ENCODE data around the gene RNFT2.

Gene RNFT2

GRCh38 chr12:116855744-116856470, 117.8 kb downstream of the RNFT2 start:
- no peaks in the 10 kb centered on the region for H3K4me1 ChIP-seq (ENCODE audit: control insufficient read depth, insufficient read depth, low read length)
- no peak for DNase-seq (ENCODE audit: low read depth, low spot score)
- no peaks in the 10 kb centered on the region; the same call in 1 of the 2 replicates for H3K36me3 ChIP-seq (ENCODE audit: control insufficient read depth, insufficient read depth, low read length)
- no peak overlapping the region for H3K27ac ChIP-seq (ENCODE audit: low read length)
- no peak overlapping the region for H3K4me3 ChIP-seq (ENCODE audit: low read length)
- no CpG with 5 or more reads among the region's 16 CpGs for WGBS (ENCODE audit: insufficient coverage, insufficient read length)
- H3K9me3 ChIP-seq (ENCODE audit: control insufficient read depth, insufficient read depth, low read length) = no peaks in the 10 kb centered on the region
- H3K27me3 ChIP-seq (ENCODE audit: control insufficient read depth, insufficient read depth, low read length) = no peaks in the 10 kb centered on the region

GRCh38 chr12:116856729-116857128, 118.6 kb downstream of the RNFT2 start:
- no peaks in the 10 kb centered on the region for H3K9me3 ChIP-seq (ENCODE audit: control insufficient read depth, insufficient read depth, low read length)
- no peak for DNase-seq (ENCODE audit: low read depth, low spot score)
- no peaks in the 10 kb centered on the region for H3K4me1 ChIP-seq (ENCODE audit: control insufficient read depth, insufficient read depth, low read length)
- WGBS (ENCODE audit: insufficient coverage, insufficient read length) = no CpG with 5 or more reads among the region's 11 CpGs
- no peaks in the 10 kb centered on the region; the same call in 1 of the 2 replicates for H3K36me3 ChIP-seq (ENCODE audit: control insufficient read depth, insufficient read depth, low read length)
- no peak overlapping the region for H3K4me3 ChIP-seq (ENCODE audit: low read length)
- H3K27ac ChIP-seq (ENCODE audit: low read length) = no peak overlapping the region
- no peaks in the 10 kb centered on the region for H3K27me3 ChIP-seq (ENCODE audit: control insufficient read depth, insufficient read depth, low read length)

- no peaks in the 10 kb centered on the region for H3K4me1 ChIP-seq (ENCODE audit: control insufficient read depth, insufficient read depth, low read length)
- H3K4me3 ChIP-seq (ENCODE audit: low read length) = no peak overlapping the region
- WGBS (ENCODE audit: insufficient coverage, insufficient read length) = no CpG with 5 or more reads among the region's 5 CpGs
Observed at GRCh38 chr12:116859079-116859478, 121.0 kb downstream of the RNFT2 start.

GRCh38 chr12:116860263-116860662, 122.1 kb downstream of the RNFT2 start:
- no peaks in the 10 kb centered on the region for H3K27me3 ChIP-seq (ENCODE audit: control insufficient read depth, insufficient read depth, low read length)
- no peak for DNase-seq (ENCODE audit: low read depth, low spot score)
- WGBS (ENCODE audit: insufficient coverage, insufficient read length) = no CpG with 5 or more reads among the region's 3 CpGs
- no peaks in the 10 kb centered on the region for H3K9me3 ChIP-seq (ENCODE audit: control insufficient read depth, insufficient read depth, low read length)
- H3K4me3 ChIP-seq (ENCODE audit: low read length) = no peak overlapping the region
- H3K36me3 ChIP-seq (ENCODE audit: control insufficient read depth, insufficient read depth, low read length) = no peaks in the 10 kb centered on the region; the same call in 1 of the 2 replicates
- no peaks in the 10 kb centered on the region for H3K4me1 ChIP-seq (ENCODE audit: control insufficient read depth, insufficient read depth, low read length)
- no peak overlapping the region for H3K27ac ChIP-seq (ENCODE audit: low read length)

More at GRCh38 chr12:116859079-116859478, 121.0 kb downstream of the RNFT2 start:
- Histone ChIP-seq H3K9me3 (ENCODE audit: control insufficient read depth, insufficient read depth, low read length) (no peaks in the 10 kb centered on the region), H3K27me3 (ENCODE audit: control insufficient read depth, insufficient read depth, low read length) (no peaks in the 10 kb centered on the region), H3K36me3 (ENCODE audit: control insufficient read depth, insufficient read depth, low read length) (no peaks in the 10 kb centered on the region; the same call in 1 of the 2 replicates), H3K27ac (ENCODE audit: low read length) (no peak overlapping the region)
- DNase-seq (ENCODE audit: low read depth, low spot score) = no peak

DNA sequence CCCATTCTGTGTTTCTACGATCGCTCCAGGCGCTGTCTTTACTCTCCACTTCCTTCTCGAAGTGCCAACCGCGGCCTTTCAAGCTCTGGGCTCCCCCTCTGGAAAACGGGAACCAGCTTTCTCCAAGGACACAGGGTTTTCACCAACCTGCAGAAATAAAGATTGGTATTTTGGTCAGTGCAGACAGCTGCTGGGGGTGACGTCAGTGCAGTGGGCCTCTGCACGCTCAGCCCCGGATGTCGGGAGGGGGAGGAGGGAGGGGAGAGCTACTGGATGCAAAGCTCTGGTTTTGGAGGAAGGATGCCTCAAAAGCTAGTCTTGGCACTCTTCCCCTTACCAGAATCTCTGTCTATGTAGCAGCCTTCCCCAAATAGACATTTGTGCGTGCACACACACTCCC, 123.2 kb downstream of the RNFT2 start:
- no peak for DNase-seq (ENCODE audit: low read depth, low spot score)
- no peak overlapping the region for H3K27ac ChIP-seq (ENCODE audit: low read length)
- WGBS (ENCODE audit: insufficient coverage, insufficient read length) = no CpG with 5 or more reads among the region's 12 CpGs

GRCh38 chr12:116862167-116862566, 124.1 kb downstream of the RNFT2 start:
- WGBS (ENCODE audit: insufficient coverage, insufficient read length) = no CpG with 5 or more reads among the region's 4 CpGs
- Histone ChIP-seq H3K9me3 (ENCODE audit: control insufficient read depth, insufficient read depth, low read length) (no peaks in the 10 kb centered on the region), H3K27ac (ENCODE audit: low read length) (no peak overlapping the region), H3K27me3 (ENCODE audit: control insufficient read depth, insufficient read depth, low read length) (no peaks in the 10 kb centered on the region), H3K4me1 (ENCODE audit: control insufficient read depth, insufficient read depth, low read length) (no peaks in the 10 kb centered on the region), H3K4me3 (ENCODE audit: low read length) (no peak overlapping the region), H3K36me3 (ENCODE audit: control insufficient read depth, insufficient read depth, low read length) (no peaks in the 10 kb centered on the region)
- DNase-seq (ENCODE audit: low read depth, low spot score) = no peak

More for the DNA sequence above, 123.2 kb downstream of the RNFT2 start:
- Histone ChIP-seq H3K4me1 (ENCODE audit: control insufficient read depth, insufficient read depth, low read length) (no peaks in the 10 kb centered on the region), H3K36me3 (ENCODE audit: control insufficient read depth, insufficient read depth, low read length) (no peaks in the 10 kb centered on the region; the same call in 1 of the 2 replicates), H3K27me3 (ENCODE audit: control insufficient read depth, insufficient read depth, low read length) (no peaks in the 10 kb centered on the region), H3K4me3 (ENCODE audit: low read length) (no peak overlapping the region), H3K9me3 (ENCODE audit: control insufficient read depth, insufficient read depth, low read length) (no peaks in the 10 kb centered on the region)

DNA sequence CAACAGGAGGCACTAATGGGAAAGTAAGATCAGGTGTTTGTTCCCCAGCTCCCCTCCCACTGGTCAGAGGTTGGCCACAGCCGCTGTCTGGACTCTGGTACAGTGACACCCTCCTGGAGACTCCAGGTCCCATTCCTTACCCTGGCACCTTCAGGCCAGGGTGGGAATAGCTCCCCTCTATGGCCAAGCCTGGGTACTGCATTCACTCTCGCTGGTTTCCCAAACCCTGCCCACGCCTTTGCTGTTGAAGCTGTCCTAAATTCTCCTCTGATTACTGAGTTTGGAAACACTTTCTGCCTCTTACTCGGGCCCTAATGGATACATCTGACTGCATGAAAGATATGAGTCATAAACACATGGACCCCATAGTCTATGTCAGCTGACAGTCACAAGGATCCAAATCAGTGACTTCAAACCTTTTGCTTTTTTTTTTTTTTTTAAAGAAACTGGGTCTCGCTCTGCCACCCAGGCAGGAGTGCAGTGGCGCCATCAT, 125.2 kb downstream of the RNFT2 start:
- DNase-seq (ENCODE audit: low read depth, low spot score) = no peak
- Histone ChIP-seq H3K4me1 (ENCODE audit: control insufficient read depth, insufficient read depth, low read length) (no peaks in the 10 kb centered on the region), H3K27ac (ENCODE audit: low read length) (no peak overlapping the region), H3K27me3 (ENCODE audit: control insufficient read depth, insufficient read depth, low read length) (no peaks in the 10 kb centered on the region), H3K36me3 (ENCODE audit: control insufficient read depth, insufficient read depth, low read length) (no peaks in the 10 kb centered on the region), H3K4me3 (ENCODE audit: low read length) (no peak overlapping the region), H3K9me3 (ENCODE audit: control insufficient read depth, insufficient read depth, low read length) (no peaks in the 10 kb centered on the region)
- WGBS (ENCODE audit: insufficient coverage, insufficient read length) = no CpG with 5 or more reads among the region's 6 CpGs

DNA sequence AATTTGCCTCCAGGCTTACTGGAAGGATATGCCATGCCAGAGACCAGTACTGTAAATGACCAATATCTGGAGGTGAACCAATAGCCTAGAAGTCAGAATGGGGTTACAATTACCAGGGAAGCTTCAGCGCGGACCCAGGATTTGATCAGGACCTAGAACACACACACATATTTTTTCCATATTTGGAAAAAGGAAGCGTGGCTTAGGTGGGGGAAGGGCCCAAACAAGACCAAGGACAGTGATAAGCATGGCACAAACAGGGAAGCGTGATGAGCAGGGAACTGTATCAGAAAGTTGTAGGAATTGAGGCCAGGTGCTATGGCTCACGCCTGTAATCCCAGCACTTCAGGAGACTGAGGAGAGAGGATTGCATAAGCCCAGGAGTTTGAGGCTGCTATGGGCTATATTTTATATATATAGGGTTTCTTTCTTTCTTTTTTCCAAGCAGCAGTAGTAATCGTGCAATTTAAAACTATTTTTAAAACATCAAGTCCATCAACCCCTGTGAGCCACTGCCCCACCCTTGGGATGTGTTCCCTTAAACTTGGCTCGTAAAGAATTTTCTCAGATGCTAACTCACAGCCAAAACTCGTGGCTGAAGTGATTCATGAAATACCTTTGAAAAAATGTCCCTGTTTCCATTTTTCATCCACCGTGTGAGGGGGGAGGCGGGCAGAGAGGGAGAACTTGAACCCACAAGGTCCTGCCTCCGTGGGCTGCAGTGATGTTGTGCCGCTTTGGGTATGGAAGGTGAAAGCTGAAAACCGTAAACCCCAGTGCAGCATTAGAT, 126.5 kb downstream of the RNFT2 start:
- DNase-seq (ENCODE audit: low read depth, low spot score) = no peak
- Histone ChIP-seq H3K27ac (ENCODE audit: low read length) (no peak overlapping the region), H3K36me3 (ENCODE audit: control insufficient read depth, insufficient read depth, low read length) (no peaks in the 10 kb centered on the region), H3K27me3 (ENCODE audit: control insufficient read depth, insufficient read depth, low read length) (no peaks in the 10 kb centered on the region), H3K4me1 (ENCODE audit: control insufficient read depth, insufficient read depth, low read length) (no peaks in the 10 kb centered on the region), H3K4me3 (ENCODE audit: low read length) (no peak overlapping the region), H3K9me3 (ENCODE audit: control insufficient read depth, insufficient read depth, low read length) (no peaks in the 10 kb centered on the region)
- WGBS (ENCODE audit: insufficient coverage, insufficient read length) = no CpG with 5 or more reads among the region's 13 CpGs

DNA sequence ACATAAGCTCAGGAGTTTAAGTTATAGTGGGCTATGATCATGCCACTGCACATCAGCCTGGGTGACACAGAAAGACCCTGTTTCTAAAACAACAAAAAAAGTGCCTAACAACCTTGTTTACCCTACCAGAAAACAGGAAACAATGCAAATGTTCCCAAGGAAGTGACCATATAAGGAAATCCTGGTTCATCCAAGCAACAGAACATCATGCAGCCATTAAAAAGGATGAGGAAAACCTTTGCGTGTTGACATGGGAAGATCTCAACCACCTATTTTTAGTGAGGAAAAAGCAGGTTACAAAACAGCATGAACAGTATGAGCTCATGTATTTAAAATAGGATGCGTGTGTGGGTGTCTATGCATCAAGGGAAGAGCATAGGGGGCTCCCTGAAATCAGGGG, 129.4 kb downstream of the RNFT2 start:
- no peaks in the 10 kb centered on the region for H3K36me3 ChIP-seq (ENCODE audit: control insufficient read depth, insufficient read depth, low read length)
- WGBS (ENCODE audit: insufficient coverage, insufficient read length) = no CpG with 5 or more reads among the region's 2 CpGs
- H3K9me3 ChIP-seq (ENCODE audit: control insufficient read depth, insufficient read depth, low read length) = no peaks in the 10 kb centered on the region
- H3K27me3 ChIP-seq (ENCODE audit: control insufficient read depth, insufficient read depth, low read length) = no peaks in the 10 kb centered on the region
- no peak overlapping the region for H3K27ac ChIP-seq (ENCODE audit: low read length)
- H3K4me3 ChIP-seq (ENCODE audit: low read length) = no peak overlapping the region
- DNase-seq (ENCODE audit: low read depth, low spot score) = no peak
- no peaks in the 10 kb centered on the region for H3K4me1 ChIP-seq (ENCODE audit: control insufficient read depth, insufficient read depth, low read length)

DNA sequence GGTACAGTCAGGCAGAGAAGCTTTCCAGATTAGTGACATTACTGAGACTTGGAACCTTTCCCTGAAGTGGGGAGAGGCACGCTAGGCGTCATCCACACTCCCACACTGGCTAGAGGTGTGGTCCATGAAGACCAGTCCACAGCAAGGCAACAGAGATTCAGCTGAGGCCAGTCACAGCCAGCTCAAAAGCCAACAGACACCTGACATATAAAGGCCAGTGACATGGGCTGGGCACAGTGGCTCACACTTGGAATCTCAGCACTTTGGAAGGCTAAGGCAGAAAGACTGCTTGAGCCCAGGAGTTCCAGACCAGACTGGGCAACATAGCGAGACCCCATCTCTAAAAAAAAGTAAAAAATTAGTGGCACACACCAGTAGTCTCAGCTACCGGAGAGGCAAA, 132.2 kb downstream of the RNFT2 start:
- DNase-seq (ENCODE audit: low read depth, low spot score) = no peak
- H3K9me3 ChIP-seq (ENCODE audit: control insufficient read depth, insufficient read depth, low read length) = no peaks in the 10 kb centered on the region
- no peak overlapping the region for H3K4me3 ChIP-seq (ENCODE audit: low read length)
- WGBS (ENCODE audit: insufficient coverage, insufficient read length) = no CpG with 5 or more reads among the region's 4 CpGs
- H3K4me1 ChIP-seq (ENCODE audit: control insufficient read depth, insufficient read depth, low read length) = no peaks in the 10 kb centered on the region
- H3K27me3 ChIP-seq (ENCODE audit: control insufficient read depth, insufficient read depth, low read length) = no peaks in the 10 kb centered on the region
- no peaks in the 10 kb centered on the region for H3K36me3 ChIP-seq (ENCODE audit: control insufficient read depth, insufficient read depth, low read length)
- H3K27ac ChIP-seq (ENCODE audit: low read length) = no peak overlapping the region

All from iPS DF 6.9 (cell line).